ENCODE measurements around the gene NFKB2. TPM values are rescaled to one million over a fixed set of nuclear protein-coding genes. Genes with fewer than 3 reads are reported as not detected.

The NFKB2 gene
- total and polyA plus RNA-seq, 2 of the 4 experiments (the other 2 are of a cell fraction) = 16.1 to 32.3 TPM

GRCh38 chr10:102405632-102406031, 10.1 kb downstream of the NFKB2 start:
- Histone ChIP-seq H3K23ac (ENCODE audit: low read depth, low read length) (no peak overlapping the region), H2AFZ (replicated peaks; ENCODE audit: low read length, poor library complexity) (no peak overlapping the region), H3K14ac (replicated peaks; ENCODE audit: low read depth, low read length) (no peak overlapping the region), H2BK5ac (ENCODE audit: low read depth, low read length, poor library complexity, severe bottlenecking) (no peak overlapping the region), H3K27me3 (ENCODE audit: control insufficient read depth, insufficient read depth, low read length) (peaks cover 17% of the 10 kb centered on the region; the same call in 1 of the 2 replicates), H3K4me3 (ENCODE audit: insufficient read depth, low read depth, low read length) (no peak overlapping the region), H3K4ac (ENCODE audit: low read depth, low read length) (no peak overlapping the region), H3K4me2 (ENCODE audit: low read depth, low read length) (no peak overlapping the region), H3K9me1 (ENCODE audit: insufficient read depth, low read length) (peaks cover 11% of the 10 kb centered on the region; the same call in 1 of the 2 replicates), H3K79me1 (ENCODE audit: low read depth in 1 of 2, low read length in 2 of 2) (peaks cover 4 to 5% of the 10 kb centered on the region in 2 experiments; a peak in 3 of 4 replicates), H4K8ac (ENCODE audit: low read depth in 2 of 2, low read length in 2 of 2) (no peak overlapping the region), H4K91ac (ENCODE audit: insufficient read depth, low read depth, low read length) (no peak overlapping the region), H3K27ac (ENCODE audit: insufficient read depth, low read length) (no peak overlapping the region), H4K5ac (ENCODE audit: low read depth, low read length) (no peak overlapping the region), H2AK5ac (ENCODE audit: low read depth, low read length) (no peak overlapping the region), H3K56ac (ENCODE audit: extremely low read depth, insufficient read depth, low read length) (no peak overlapping the region), H2BK15ac (ENCODE audit: low read depth, low read length) (no peak overlapping the region), H3K18ac (ENCODE audit: low read depth, low read length) (no peak overlapping the region), H3K9ac (ENCODE audit: low read depth, low read length) (no peak overlapping the region), H3K36me3 (ENCODE audit: control insufficient read depth, insufficient read depth, low read length) (peaks cover 19% of the 10 kb centered on the region), H3K4me1 (ENCODE audit: control insufficient read depth, insufficient read depth, low read length) (peaks cover 14% of the 10 kb centered on the region), H2BK20ac (ENCODE audit: low read depth, low read length) (no peak overlapping the region), H2AK9ac (replicated peaks; ENCODE audit: low read depth, low read length, poor library complexity) (no peak overlapping the region), H2BK120ac (ENCODE audit: low read depth, low read length) (no peak overlapping the region), H4K20me1 (ENCODE audit: insufficient read depth, low read length) (peaks cover 6% of the 10 kb centered on the region), H3K9me3 (ENCODE audit: control insufficient read depth, insufficient read depth, low read length) (no peaks in the 10 kb centered on the region)
- POLR2A ChIA-PET (ENCODE audit: unreplicated experiment) = interaction anchor here (1.0 kb wide), 1 partner anchor 10 kb away, joined by 3 read pairs; the partner anchor contains the start of gene NFKB2
- WGBS, 2 experiments (ENCODE audit: extremely low coverage in 2 of 2, insufficient read length in 1 of 2) = no CpG with 5 or more reads among the region's 6 CpGs
- in situ Hi-C loops (cut with MboI; ENCODE audit: low sequenced_read_pairs) (no loop called here), dilution Hi-C loops (cut with HindIII; ENCODE audit: low sequenced_read_pairs, unreplicated experiment) (no loop called here), intact Hi-C loops (cut with micrococcal nuclease) (no loop called here)
- ATAC-seq (ENCODE audit: low read depth) (no peak), DNase-seq (no peak)
- BruUV-seq (replicated peaks) = no TSS peak
- TF ChIP-seq ELK1 (IDR thresholded peaks at IDR 0.05; ENCODE audit: borderline replicate concordance, low read depth, low read length) (no peak), RAD21 (IDR thresholded peaks at IDR 0.05; ENCODE audit: low read length) (no peak), CHD1 (IDR thresholded peaks at IDR 0.05; ENCODE audit: low read depth, low read length) (no peak), MXI1 (IDR thresholded peaks at IDR 0.05; ENCODE audit: borderline replicate concordance, low read depth, low read length) (no peak)
- CTCF ChIA-PET = no interaction called here

Measured in IMR-90 (cell line).